ENCODE measurements around the gene MTG2. TPM values are rescaled to one million over a fixed set of nuclear protein-coding genes. Genes with fewer than 3 reads are reported as not detected.

The MTG2 gene
- total and polyA plus RNA-seq, 2 of the 8 experiments (the other 6 are each of a cell fraction or from before 2014, with no cell fraction given): 14.4 to 22.8 TPM

DNA sequence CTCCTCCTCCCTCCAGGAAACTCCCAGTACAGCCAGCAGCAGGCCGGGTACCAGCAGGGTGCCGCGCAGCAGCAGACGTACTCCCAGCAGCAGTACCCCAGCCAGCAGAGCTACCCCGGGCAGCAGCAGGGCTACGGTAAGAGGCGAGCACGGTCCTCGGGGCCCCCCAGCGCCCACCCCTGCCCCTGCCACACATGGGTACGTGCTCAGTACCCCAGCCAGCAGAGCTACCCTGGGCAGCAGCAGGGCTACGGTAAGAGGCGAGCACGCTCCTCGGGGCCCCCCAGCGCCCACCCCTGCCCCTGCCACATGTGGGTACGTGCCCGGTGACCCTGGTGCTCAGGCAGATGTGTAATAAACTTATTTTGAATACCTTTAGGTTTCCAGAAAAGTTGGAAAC is 10.2 kb upstream of the MTG2 start:
- 97% methylated on average over 6 of the region's 18 CpGs; no CpG with 5 or more reads in 1 of the 2 experiments for WGBS, 2 experiments (ENCODE audit: extremely low coverage in 1 of 2, insufficient coverage in 1 of 2, insufficient read length in 1 of 2, insufficient replicate concordance in 2 of 2, low coverage in 1 of 2, low lambda C conversion rate in 2 of 2, missing lambda C conversion rate in 1 of 2)
- H3K4me1 ChIP-seq (replicated peaks in 1 of 4; ENCODE audit: control insufficient read depth in 3 of 4, insufficient read depth in 4 of 4, low read length in 3 of 4): no peaks in the 10 kb centered on the region
- no peak overlapping the region for H3K18ac ChIP-seq (ENCODE audit: extremely low read depth, low read length)
- no peak overlapping the region for H3K4me3 ChIP-seq (ENCODE audit: extremely low read depth in 1 of 4, insufficient read depth in 2 of 4, low read depth in 3 of 4, low read length in 4 of 4)
- H2AFZ ChIP-seq (ENCODE audit: low read length): no peak overlapping the region
- no peak overlapping the region for H3K4ac ChIP-seq (replicated peaks; ENCODE audit: insufficient read length, low read depth, low read length)
- H2BK20ac ChIP-seq (ENCODE audit: low read length): no peak overlapping the region
- no peak overlapping the region for H3K27ac ChIP-seq (ENCODE audit: low read depth, low read length)
- H4K20me1 ChIP-seq (replicated peaks in 1 of 2; ENCODE audit: control insufficient read depth in 1 of 2, insufficient read depth in 2 of 2, low read length in 2 of 2): peaks cover 4% of the 10 kb centered on the region in 2 experiments
- H3K23me2 ChIP-seq (ENCODE audit: low read depth, low read length): no peaks in the 10 kb centered on the region
- no peak overlapping the region for H3K4me2 ChIP-seq (ENCODE audit: insufficient read depth in 1 of 2, low read depth in 2 of 2, low read length in 2 of 2)
- POLR2A ChIA-PET (ENCODE audit: partially characterized antibody): interaction anchor here (0.6 to 1.5 kb wide), 3 partner anchors 9 to 195 kb away, joined by 4 to 6 read pairs (median 4); no protein-coding TSS in a partner anchor
- H3K23ac ChIP-seq (ENCODE audit: insufficient read length): no peak overlapping the region
- FAIRE-seq (no peak), DNase-seq (ENCODE audit: low read depth in 1 of 2, low spot score in 2 of 2) (no peak)
- H3K79me2 ChIP-seq (ENCODE audit: control insufficient read depth in 1 of 2, insufficient read depth in 2 of 2, low read length in 2 of 2): no peaks in the 10 kb centered on the region
- no peak overlapping the region for H2AK5ac ChIP-seq (ENCODE audit: low read depth, low read length)
- no peaks in the 10 kb centered on the region for H3K9me3 ChIP-seq (ENCODE audit: insufficient read depth in 2 of 2, low read depth in 1 of 2, low read length in 1 of 2)
- H4K8ac ChIP-seq (ENCODE audit: extremely low read depth, insufficient read depth, low read length): no peak overlapping the region
- H3K9ac ChIP-seq (replicated peaks in 1 of 4; ENCODE audit: extremely low read depth in 1 of 4, low read depth in 3 of 4, low read length in 3 of 4): no peak overlapping the region
- H2BK12ac ChIP-seq (ENCODE audit: low read depth, low read length): no peak overlapping the region
- no peak overlapping the region for H2BK15ac ChIP-seq (ENCODE audit: low read length)
- H4K5ac ChIP-seq (ENCODE audit: insufficient read length, low read depth, low read length): no peak overlapping the region
- H2BK5ac ChIP-seq (ENCODE audit: low read depth, low read length): no peak overlapping the region
- H3K27me3 ChIP-seq (replicated peaks in 1 of 4; ENCODE audit: control insufficient read depth in 3 of 4, extremely low read depth in 1 of 4, insufficient read depth in 3 of 4, low read length in 3 of 4): no peaks in the 10 kb centered on the region
- no peak overlapping the region for H2BK120ac ChIP-seq (replicated peaks; ENCODE audit: low read depth, low read length)
- CTCF ChIA-PET (ENCODE audit: partially characterized antibody): interaction anchor here (1.2 kb wide), 1 partner anchor 8 kb away, joined by 6 read pairs; no protein-coding TSS in a partner anchor
- no peak overlapping the region for H4K91ac ChIP-seq (replicated peaks; ENCODE audit: insufficient read length, low read length)
- H3K56ac ChIP-seq (replicated peaks; ENCODE audit: insufficient read length, low read depth, low read length): no peak overlapping the region
- H3K14ac ChIP-seq (ENCODE audit: insufficient read length): no peak overlapping the region
- H3K79me1 ChIP-seq (ENCODE audit: low read depth, low read length): no peaks in the 10 kb centered on the region
- peaks cover 2 to 23% (median 12%) of the 10 kb centered on the region in 4 experiments; a peak in 6 of 8 replicates for H3K36me3 ChIP-seq (ENCODE audit: control insufficient read depth in 2 of 4, insufficient read depth in 4 of 4, low read length in 3 of 4)
- TF ChIP-seq POLR2AphosphoS5 (IDR thresholded peaks at IDR 0.05; ENCODE audit: low read depth, low read length): no peak
- TF ChIP-seq BRCA1 (IDR thresholded peaks at IDR 0.05; ENCODE audit: low read depth, low read length): no peak
- no peak for TF ChIP-seq SP1 (IDR thresholded peaks at IDR 0.05; ENCODE audit: low read depth, low read length)
- TF ChIP-seq, protein P1, sequence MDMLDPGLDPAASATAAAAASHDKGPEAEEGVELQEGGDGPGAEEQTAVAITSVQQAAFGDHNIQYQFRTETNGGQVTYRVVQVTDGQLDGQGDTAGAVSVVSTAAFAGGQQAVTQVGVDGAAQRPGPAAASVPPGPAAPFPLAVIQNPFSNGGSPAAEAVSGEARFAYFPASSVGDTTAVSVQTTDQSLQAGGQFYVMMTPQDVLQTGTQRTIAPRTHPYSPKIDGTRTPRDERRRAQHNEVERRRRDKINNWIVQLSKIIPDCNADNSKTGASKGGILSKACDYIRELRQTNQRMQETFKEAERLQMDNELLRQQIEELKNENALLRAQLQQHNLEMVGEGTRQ (IDR thresholded peaks at IDR 0.05; ENCODE audit: low read length): no peak
- TF ChIP-seq EZH2 (IDR thresholded peaks at IDR 0.05; ENCODE audit: low read depth, low read length, severe bottlenecking): no peak
- TF ChIP-seq, protein P2, sequence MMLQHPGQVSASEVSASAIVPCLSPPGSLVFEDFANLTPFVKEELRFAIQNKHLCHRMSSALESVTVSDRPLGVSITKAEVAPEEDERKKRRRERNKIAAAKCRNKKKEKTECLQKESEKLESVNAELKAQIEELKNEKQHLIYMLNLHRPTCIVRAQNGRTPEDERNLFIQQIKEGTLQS (IDR thresholded peaks at IDR 0.05; ENCODE audit: insufficient read depth, low read depth, low read length): no peak
- TF ChIP-seq EP300 (IDR thresholded peaks at IDR 0.05; ENCODE audit: borderline replicate concordance in 1 of 2, low read depth in 2 of 2, low read length in 2 of 2): no peak
- no peak for TF ChIP-seq BCL11A (IDR thresholded peaks at IDR 0.05; ENCODE audit: low read depth in 2 of 2, low read length in 2 of 2)
- no peak for TF ChIP-seq POU5F1 (IDR thresholded peaks at IDR 0.05; ENCODE audit: low read depth, low read length)
- no peak for TF ChIP-seq SUZ12 (IDR thresholded peaks at IDR 0.05; ENCODE audit: low read length)
- TF ChIP-seq GABPA (IDR thresholded peaks at IDR 0.05; ENCODE audit: borderline replicate concordance, insufficient read depth, low read length): no peak
- no peak for TF ChIP-seq KDM4A (IDR thresholded peaks at IDR 0.05; ENCODE audit: low read depth, low read length, severe bottlenecking)
